NB4 (cell line): ENCODE measurements around the gene EPHA5.

Experiments
- CTCF ChIP-seq: IDR thresholded peaks from one replicate; pipeline ENCODE4 v1.5.1; 2012; ENCODE audit warnings: low read depth, low read length
- MAX ChIP-seq: IDR thresholded peaks from 2 replicates; pipeline ENCODE4 v1.6.1; 2011; ENCODE audit warnings: low read depth, low read length
- POLR2A ChIP-seq: IDR thresholded peaks from 2 replicates; pipeline ENCODE4 v1.6.1; 2011; ENCODE audit warnings: mild to moderate bottlenecking; ENCODE audit not compliant: insufficient read length; ENCODE audit errors: extremely low read depth

- TF ChIP-seq CTCF (no peak), POLR2A (no peak), MAX (no peak)
These were observed 16.4 kb downstream of the EPHA5 start for GRCh38 chr4:65653740-65654361.
